HG03039 (cell line): ENCODE measurements around the gene ADCY4.
"Not testable (repeated sequence)": the region's sequence is repeated elsewhere in the genome, so short reads cannot be mapped to it uniquely, and the experiment has no call there.

Experiments
- ATAC-seq: cut with Tn5 transposase; IDR thresholded peaks from one replicate; pipeline ENCODE4 v1.9.1; 2021; ENCODE audit warnings: mild to moderate bottlenecking, moderate library complexity; ENCODE audit not compliant: unreplicated experiment

Gene ADCY4

GRCh38 chr14:24334431-24335291, at the start of gene ADCY4:
TSS of gene ADCY4 (minus strand) at chr14:24335071. CDS start at chr14:24334652, 419 bp downstream.
- no peak for ATAC-seq

- ATAC-seq: no peak
These were observed 49.3 kb upstream of the ADCY4 start for GRCh38 chr14:24384169-24384568.

GRCh38 chr14:24382064-24382371, 47.1 kb upstream of the ADCY4 start:
- no peak for ATAC-seq

- ATAC-seq: no peak
These were observed 46.6 kb upstream of the ADCY4 start for GRCh38 chr14:24381363-24382063.

- no peak for ATAC-seq
These were observed 45.2 kb upstream of the ADCY4 start for GRCh38 chr14:24379907-24380730.

- no peak for ATAC-seq
These were observed 44.4 kb upstream of the ADCY4 start for GRCh38 chr14:24378981-24379906.

- ATAC-seq: no peak
These were observed 43.5 kb upstream of the ADCY4 start for GRCh38 chr14:24378327-24378726.

- ATAC-seq: no peak
These were observed 42.8 kb upstream of the ADCY4 start for GRCh38 chr14:24377657-24378056.

- no peak for ATAC-seq
These were observed 42.3 kb upstream of the ADCY4 start for GRCh38 chr14:24377126-24377525.

- ATAC-seq: no peak
These were observed 41.7 kb upstream of the ADCY4 start for GRCh38 chr14:24376448-24377070.

- ATAC-seq: no peak
These were observed 38.0 kb upstream of the ADCY4 start for GRCh38 chr14:24372701-24373416.

- ATAC-seq: not testable (repeated sequence)
These were observed 36.7 kb upstream of the ADCY4 start for GRCh38 chr14:24371605-24372004.

GRCh38 chr14:24370748-24371147, 35.9 kb upstream of the ADCY4 start:
- no peak for ATAC-seq

GRCh38 chr14:24369907-24370687, 35.2 kb upstream of the ADCY4 start:
- ATAC-seq: no peak

- ATAC-seq: no peak
These were observed 34.6 kb upstream of the ADCY4 start for GRCh38 chr14:24369463-24369862.

GRCh38 chr14:24368562-24369252, 33.8 kb upstream of the ADCY4 start:
- ATAC-seq: no peak

GRCh38 chr14:24368212-24368561, 33.3 kb upstream of the ADCY4 start:
- no peak for ATAC-seq
